GM06990 (cell line): ENCODE measurements around the gene SLC16A9.

ENCODE experiments used
- DNase-seq: peaks from one replicate; pipeline ENCODE4 v3.0.0-alpha.2; 2011; ENCODE audit not compliant: insufficient read length; ENCODE audit errors: extremely low read depth
- H3K27me3 ChIP-seq: replicated peaks from 2 replicates; pipeline ENCODE4 v1.6.0; 2011; ENCODE audit warnings: low read length; ENCODE audit not compliant: control insufficient read depth, insufficient read depth
- H3K36me3 ChIP-seq: 2 replicates; pipeline ENCODE4 v1.5.1; 2011; ENCODE audit warnings: low read length; ENCODE audit not compliant: control insufficient read depth, insufficient read depth
- H3K4me3 ChIP-seq: replicated peaks from 2 replicates; pipeline ENCODE4 v1.5.1; 2011; ENCODE audit warnings: low read depth, mild to moderate bottlenecking, control low read depth, low read length
- TF ChIP-seq, protein P1 (sequence below): IDR thresholded peaks from 2 replicates; pipeline ENCODE4 v1.5.1; 2011; ENCODE audit warnings: low read length, control low read depth, mild to moderate bottlenecking, inconsistent platforms; ENCODE audit not compliant: insufficient read depth, poor library complexity, severe bottlenecking

SLC16A9 gene

DNA sequence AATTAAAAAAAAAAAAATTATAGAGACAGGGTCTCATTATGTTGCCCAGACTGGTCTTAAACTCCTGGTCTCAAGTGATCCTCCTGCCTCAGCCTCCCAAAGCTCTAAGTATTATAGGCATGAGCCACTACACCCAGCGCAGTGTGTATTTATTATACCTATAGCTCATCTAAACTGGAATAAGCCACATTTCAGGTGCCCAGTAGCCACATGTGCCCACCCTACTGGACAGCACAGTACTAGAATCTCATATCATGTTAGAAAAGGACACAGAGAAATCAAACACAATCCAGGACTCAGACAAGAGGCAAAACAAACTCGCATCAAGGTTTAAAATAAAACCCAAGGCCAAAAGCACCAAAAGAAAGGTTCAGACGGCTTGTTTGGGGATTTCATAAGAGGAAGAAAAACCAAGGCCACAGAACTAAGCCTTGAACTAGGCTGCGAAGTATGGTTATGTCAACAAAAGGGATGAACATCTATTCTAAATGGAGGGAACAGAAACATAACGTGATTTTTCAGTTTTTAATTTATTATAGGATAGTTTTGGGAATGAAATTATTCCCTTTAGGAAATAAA lies 32.3 kb downstream of the SLC16A9 start:
- Histone ChIP-seq H3K27me3 (no peaks in the 10 kb centered on the region), H3K4me3 (no peak overlapping the region), H3K36me3 (no peaks in the 10 kb centered on the region)
- TF ChIP-seq, protein P1, sequence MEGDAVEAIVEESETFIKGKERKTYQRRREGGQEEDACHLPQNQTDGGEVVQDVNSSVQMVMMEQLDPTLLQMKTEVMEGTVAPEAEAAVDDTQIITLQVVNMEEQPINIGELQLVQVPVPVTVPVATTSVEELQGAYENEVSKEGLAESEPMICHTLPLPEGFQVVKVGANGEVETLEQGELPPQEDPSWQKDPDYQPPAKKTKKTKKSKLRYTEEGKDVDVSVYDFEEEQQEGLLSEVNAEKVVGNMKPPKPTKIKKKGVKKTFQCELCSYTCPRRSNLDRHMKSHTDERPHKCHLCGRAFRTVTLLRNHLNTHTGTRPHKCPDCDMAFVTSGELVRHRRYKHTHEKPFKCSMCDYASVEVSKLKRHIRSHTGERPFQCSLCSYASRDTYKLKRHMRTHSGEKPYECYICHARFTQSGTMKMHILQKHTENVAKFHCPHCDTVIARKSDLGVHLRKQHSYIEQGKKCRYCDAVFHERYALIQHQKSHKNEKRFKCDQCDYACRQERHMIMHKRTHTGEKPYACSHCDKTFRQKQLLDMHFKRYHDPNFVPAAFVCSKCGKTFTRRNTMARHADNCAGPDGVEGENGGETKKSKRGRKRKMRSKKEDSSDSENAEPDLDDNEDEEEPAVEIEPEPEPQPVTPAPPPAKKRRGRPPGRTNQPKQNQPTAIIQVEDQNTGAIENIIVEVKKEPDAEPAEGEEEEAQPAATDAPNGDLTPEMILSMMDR = no peak
- no peak for DNase-seq

DNA sequence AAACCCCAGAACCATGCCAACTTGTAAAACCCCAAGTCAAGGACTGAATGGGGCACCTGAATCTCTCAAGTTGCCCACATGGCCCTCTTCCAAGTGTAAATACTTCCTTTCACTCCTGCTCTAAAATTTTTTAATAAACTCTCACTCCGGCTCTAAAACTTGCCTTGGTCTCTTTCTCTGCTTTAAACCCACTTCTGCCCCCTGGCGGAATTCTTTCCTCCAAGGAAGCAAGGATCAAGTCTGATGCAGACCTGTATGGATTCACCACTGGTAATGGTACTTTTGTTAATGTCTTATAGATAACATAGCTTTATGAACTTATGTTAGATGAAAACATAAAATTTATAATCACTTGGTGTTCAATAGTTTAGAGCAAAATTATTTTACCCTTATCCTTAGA lies 33.8 kb downstream of the SLC16A9 start:
- no peak for DNase-seq
- Histone ChIP-seq H3K4me3 (no peak overlapping the region), H3K36me3 (no peaks in the 10 kb centered on the region), H3K27me3 (no peaks in the 10 kb centered on the region)
- TF ChIP-seq, protein P1 = no peak

DNA sequence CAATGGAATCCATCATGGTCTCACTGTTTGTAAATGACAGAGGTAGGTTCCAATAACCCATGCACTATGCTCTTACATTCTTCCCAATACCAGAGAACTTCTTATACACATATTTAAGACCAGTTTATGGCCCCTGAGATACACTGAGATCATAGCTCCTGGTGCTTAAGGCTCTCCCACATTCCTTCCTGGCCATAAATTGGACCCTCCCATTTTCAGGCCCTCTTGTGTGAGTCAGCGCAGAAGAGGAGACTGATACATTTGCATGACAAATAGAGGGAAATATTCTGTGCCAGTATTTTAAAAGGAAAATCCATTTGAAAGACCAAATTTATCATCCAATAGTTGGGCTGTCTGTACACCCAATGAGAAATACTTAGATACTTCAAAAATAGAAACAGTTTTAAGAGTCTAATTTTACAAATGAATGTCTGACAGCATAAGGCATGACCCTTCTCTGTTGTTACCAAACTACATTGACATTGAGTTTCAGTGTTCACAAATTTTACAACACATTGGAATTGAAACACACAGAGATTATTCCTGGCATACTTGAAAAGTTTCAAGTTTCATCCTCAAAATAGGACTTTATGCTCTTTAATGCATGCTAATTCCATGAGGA lies 35.3 kb downstream of the SLC16A9 start:
- no peak for DNase-seq
- Histone ChIP-seq H3K36me3 (no peaks in the 10 kb centered on the region), H3K4me3 (no peak overlapping the region), H3K27me3 (no peaks in the 10 kb centered on the region)
- TF ChIP-seq, protein P1 = no peak

DNA sequence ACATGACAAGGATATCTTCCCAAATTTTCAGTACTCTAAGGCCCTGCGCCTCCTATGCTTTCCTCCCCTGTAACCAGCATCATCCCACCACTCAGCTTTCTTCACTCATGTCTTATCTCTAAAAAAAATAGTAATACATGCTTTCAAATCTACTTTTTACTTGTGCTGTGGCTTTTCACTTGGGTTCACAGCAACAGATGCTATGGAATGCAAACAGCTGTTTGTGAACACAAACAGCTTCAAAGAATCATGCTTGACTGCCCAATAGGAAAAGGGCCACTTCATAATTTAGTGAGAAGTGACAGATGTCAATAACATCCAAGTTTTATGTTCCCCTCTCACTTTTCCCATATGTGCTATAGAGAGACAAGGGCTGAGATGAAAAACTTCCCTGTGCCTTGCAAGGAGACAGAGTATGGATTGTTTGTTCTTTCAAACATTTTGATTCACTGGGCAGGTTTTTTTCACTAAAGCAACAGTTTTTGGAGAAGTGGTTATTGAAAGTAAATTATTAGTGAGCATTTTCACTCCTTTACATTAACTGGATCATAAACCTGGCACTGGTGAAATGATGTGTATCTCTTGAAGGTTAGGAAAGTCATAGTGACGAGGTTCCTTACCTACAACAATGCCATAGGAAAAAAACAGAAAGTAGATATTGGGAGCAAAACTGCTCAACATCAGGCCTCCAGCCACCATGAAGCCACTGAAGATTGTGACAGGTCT lies 37.3 kb downstream of the SLC16A9 start:
- DNase-seq = no peak
- Histone ChIP-seq H3K36me3 (no peaks in the 10 kb centered on the region), H3K4me3 (no peak overlapping the region), H3K27me3 (no peaks in the 10 kb centered on the region)
- TF ChIP-seq, protein P1 = no peak

DNA sequence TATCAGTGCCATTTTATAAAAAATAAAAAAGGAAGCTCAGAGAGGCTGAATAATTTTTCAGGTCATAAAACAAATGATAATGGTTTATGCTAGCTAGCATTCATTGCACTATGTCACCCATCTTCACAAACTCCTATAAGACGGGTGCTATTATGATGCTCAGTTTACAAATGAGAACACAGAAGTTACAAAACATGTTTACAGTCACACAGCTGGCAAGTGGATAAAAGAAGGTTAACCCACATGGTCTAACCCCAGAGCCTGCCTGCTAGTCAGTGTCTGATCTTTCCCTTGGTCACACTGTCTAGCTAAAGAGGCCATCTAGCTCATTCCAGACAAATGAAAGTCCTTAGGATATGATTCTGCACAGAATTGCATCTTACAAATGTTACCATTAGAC lies 39.4 kb downstream of the SLC16A9 start:
- Histone ChIP-seq H3K27me3 (no peaks in the 10 kb centered on the region), H3K4me3 (no peak overlapping the region), H3K36me3 (no peaks in the 10 kb centered on the region)
- no peak for DNase-seq
- TF ChIP-seq, protein P1 = no peak
